ENCODE data around the gene PPARA.

DNA sequence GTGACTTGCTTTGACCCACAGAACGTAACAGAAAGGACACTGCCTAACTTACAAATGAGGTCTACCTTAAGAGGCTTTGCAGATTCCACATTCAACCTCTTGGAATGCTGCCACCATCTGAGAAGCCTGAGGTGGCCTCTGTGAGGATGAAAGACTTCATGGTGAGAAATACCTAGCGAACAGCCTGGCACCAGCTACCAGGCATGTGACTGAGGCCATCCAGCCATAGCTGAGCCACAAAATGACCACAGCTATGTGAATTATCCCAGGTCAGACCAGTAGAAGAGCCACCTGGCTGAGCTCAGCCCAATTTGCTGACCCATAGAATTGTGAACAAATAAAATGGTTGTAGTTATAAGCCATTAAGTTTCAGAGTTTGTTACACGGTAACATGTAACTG lies 37.5 kb downstream of the PPARA start:
- TF ChIP-seq GATA2 (IDR thresholded peaks at IDR 0.05; ENCODE audit: low read depth, low read length) (no peak), GATA3 (IDR thresholded peaks at IDR 0.05; ENCODE audit: low read depth, low read length) (no peak)

All from SH-SY5Y (cell line).